Measurements from ENCODE around the gene TMIE.

DNA sequence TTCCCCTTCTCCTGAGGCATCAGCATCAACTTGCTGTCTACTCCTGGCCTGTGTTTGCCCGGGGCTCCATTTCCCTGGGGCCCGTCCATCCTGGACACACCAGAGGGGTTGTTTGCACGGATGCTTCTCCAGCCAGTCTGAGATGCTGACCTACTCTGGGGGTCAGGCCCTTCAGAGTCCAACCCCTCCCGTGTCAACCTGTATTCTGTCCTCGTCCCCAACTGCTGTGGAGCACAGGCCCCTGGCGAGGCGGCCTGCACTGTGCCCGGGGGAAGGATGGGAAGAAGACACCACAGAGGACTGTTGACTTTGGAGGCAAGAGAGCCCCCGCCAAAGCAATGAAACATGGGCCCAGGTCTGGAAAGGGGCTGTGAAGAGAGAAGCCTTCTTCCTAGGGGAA, 33.5 kb upstream of the TMIE start:
- no peak for TF ChIP-seq CTCF (IDR thresholded peaks at IDR 0.05)
- no peak for TF ChIP-seq EP300 (IDR thresholded peaks at IDR 0.05)

All from tibial nerve (tissue), 4 donors.